Spleen (tissue), 7 donors: ENCODE results near the gene BMP6.

Source experiments
- POLR2AphosphoS5 ChIP-seq, 3 donors: sonication (generic); formaldehyde crosslinking; IDR thresholded peaks; one replicate each; pipeline ENCODE4 v1.5.1; 2017; ENCODE audit warnings: antibody characterized with exemption in 3 of 3
- TF ChIP-seq, protein P1 (sequence below), 11 experiments: fragments of 200-600 bp in 7 of 11; fragments of 450-650 bp in 4 of 11; sonication (generic) in 4 of 11; IDR thresholded peaks in 8 of 11; conservative IDR thresholded peaks in 3 of 11; 1 replicate in 7 of 11; 2 replicates in 4 of 11; pipeline versions ENCODE4 v1.4.0 to v1.8.0; 2016 to 2021; ENCODE audit warnings: antibody characterized with exemption in 11 of 11, inconsistent platforms in 4 of 11, mild to moderate bottlenecking in 1 of 11
- donor health status: DM: no; HTN: no; CAD: no; lungs with moderate emphysema.
- donor health status: DM: no; HTN: no; CAD: no.
- donor health status: DM: no; HTN: no; CAD: no.

DNA sequence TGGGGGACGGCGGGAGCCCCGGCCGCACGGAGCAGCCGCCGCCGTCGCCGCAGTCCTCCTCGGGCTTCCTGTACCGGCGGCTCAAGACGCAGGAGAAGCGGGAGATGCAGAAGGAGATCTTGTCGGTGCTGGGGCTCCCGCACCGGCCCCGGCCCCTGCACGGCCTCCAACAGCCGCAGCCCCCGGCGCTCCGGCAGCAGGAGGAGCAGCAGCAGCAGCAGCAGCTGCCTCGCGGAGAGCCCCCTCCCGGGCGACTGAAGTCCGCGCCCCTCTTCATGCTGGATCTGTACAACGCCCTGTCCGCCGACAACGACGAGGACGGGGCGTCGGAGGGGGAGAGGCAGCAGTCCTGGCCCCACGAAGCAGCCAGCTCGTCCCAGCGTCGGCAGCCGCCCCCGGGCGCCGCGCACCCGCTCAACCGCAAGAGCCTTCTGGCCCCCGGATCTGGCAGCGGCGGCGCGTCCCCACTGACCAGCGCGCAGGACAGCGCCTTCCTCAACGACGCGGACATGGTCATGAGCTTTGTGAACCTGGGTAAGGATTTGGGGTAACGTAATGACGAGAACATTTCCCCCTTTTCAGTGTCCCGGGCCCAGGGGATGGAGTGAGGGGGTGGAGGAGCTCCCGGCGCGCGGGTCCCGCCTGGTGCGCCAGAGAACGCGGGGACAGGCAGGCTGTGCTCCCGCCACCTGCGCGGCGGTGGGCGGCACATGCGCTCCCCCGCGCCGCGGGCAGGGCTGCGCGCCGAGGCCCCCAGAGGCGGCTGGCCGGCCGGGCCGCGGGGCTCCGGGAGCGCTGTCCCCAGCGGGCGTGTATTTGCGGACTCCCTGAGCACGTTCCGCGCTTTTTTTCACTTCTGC lies 1.4 kb downstream of the BMP6 start:
- TF ChIP-seq, protein P1, sequence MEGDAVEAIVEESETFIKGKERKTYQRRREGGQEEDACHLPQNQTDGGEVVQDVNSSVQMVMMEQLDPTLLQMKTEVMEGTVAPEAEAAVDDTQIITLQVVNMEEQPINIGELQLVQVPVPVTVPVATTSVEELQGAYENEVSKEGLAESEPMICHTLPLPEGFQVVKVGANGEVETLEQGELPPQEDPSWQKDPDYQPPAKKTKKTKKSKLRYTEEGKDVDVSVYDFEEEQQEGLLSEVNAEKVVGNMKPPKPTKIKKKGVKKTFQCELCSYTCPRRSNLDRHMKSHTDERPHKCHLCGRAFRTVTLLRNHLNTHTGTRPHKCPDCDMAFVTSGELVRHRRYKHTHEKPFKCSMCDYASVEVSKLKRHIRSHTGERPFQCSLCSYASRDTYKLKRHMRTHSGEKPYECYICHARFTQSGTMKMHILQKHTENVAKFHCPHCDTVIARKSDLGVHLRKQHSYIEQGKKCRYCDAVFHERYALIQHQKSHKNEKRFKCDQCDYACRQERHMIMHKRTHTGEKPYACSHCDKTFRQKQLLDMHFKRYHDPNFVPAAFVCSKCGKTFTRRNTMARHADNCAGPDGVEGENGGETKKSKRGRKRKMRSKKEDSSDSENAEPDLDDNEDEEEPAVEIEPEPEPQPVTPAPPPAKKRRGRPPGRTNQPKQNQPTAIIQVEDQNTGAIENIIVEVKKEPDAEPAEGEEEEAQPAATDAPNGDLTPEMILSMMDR (IDR thresholded peaks at IDR 0.05 in 8 of 11, conservative IDR thresholded peaks at IDR 0.05 in 3 of 11) = no peak
- TF ChIP-seq POLR2AphosphoS5 (IDR thresholded peaks at IDR 0.05) = peak in 1 of 3 donors; percentile 38
